IMR-90 (cell line): ENCODE measurements around the gene MAP3K13. TPM values are rescaled to one million over a fixed set of nuclear protein-coding genes. Genes with fewer than 3 reads are reported as not detected.
A peak's percentile ranks its signal among the peaks of the same experiment; 100 is the strongest.

Experiments used
- ATAC-seq: fragments of 200-7000 bp; cut with Tn5 transposase; 2 replicates; pipeline ENCODE4 v1.9.1; 2020; ENCODE audit warnings: low read depth, mild to moderate bottlenecking, moderate library complexity
- BruUV-seq: library from RNA; stranded (reverse); fragments of 400-500 nt; replicated peaks from 2 replicates; lab custom pipeline; 2021; lab: Mats Ljungman, UMichigan
- CTCF ChIA-PET: fragments of 300-600 bp; formaldehyde crosslinking; extraction: SDS; loops from one replicate; lab custom pipeline; 2021; ENCODE audit warnings: antibody characterized with exemption; lab: Yijun Ruan, JAX
- POLR2A ChIA-PET: fragments of 300-600 bp; sonication (Branson Sonifier 250); formaldehyde crosslinking; loops from one replicate; lab custom pipeline; 2022; ENCODE audit warnings: antibody characterized with exemption; ENCODE audit not compliant: unreplicated experiment; lab: Charles Lee
- DNase-seq: peaks from one replicate; pipeline ENCODE4 v3.0.0; 2013
- H2AFZ ChIP-seq: replicated peaks from 2 replicates; pipeline ENCODE3; 2013; ENCODE audit warnings: low read length, mild to moderate bottlenecking; ENCODE audit not compliant: poor library complexity
- H2AK5ac ChIP-seq: 2 replicates; pipeline ENCODE4 v1.6.1; 2013; ENCODE audit warnings: low read depth, low read length, inconsistent platforms
- H2AK9ac ChIP-seq: replicated peaks from 2 replicates; pipeline ENCODE3; 2013; ENCODE audit warnings: mild to moderate bottlenecking, low read depth, low read length, moderate library complexity; ENCODE audit not compliant: poor library complexity
- H2BK120ac ChIP-seq: 2 replicates; pipeline ENCODE4 v1.6.1; 2013; ENCODE audit warnings: low read depth, low read length, inconsistent platforms
- H2BK15ac ChIP-seq: 3 replicates; pipeline ENCODE4 v1.6.1; 2013; ENCODE audit warnings: low read depth, low read length, inconsistent platforms
- H2BK20ac ChIP-seq: 2 replicates; pipeline ENCODE4 v1.6.1; 2013; ENCODE audit warnings: low read depth, mild to moderate bottlenecking, inconsistent platforms, low read length, moderate library complexity
- H2BK5ac ChIP-seq: 2 replicates; pipeline ENCODE4 v1.6.1; 2013; ENCODE audit warnings: mild to moderate bottlenecking, low read depth, low read length, inconsistent platforms; ENCODE audit not compliant: poor library complexity, severe bottlenecking
- H3K14ac ChIP-seq: replicated peaks from 2 replicates; pipeline ENCODE4 v1.6.1; 2013; ENCODE audit warnings: low read depth, low read length, inconsistent platforms
- H3K18ac ChIP-seq: 2 replicates; pipeline ENCODE4 v1.6.1; 2013; ENCODE audit warnings: low read depth, low read length, control low read depth
- H3K23ac ChIP-seq: 2 replicates; pipeline ENCODE4 v1.6.1; 2013; ENCODE audit warnings: low read depth, low read length, inconsistent platforms
- H3K27ac ChIP-seq: 2 replicates; pipeline ENCODE4 v1.5.1; 2013; ENCODE audit warnings: mild to moderate bottlenecking, control low read depth, low read length; ENCODE audit not compliant: insufficient read depth
- H3K27me3 ChIP-seq: 2 replicates; pipeline ENCODE4 v1.6.1; 2013; ENCODE audit warnings: low read length; ENCODE audit not compliant: control insufficient read depth, insufficient read depth
- H3K36me3 ChIP-seq: 2 replicates; pipeline ENCODE4 v1.6.1; 2013; ENCODE audit warnings: low read length, mixed read lengths; ENCODE audit not compliant: control insufficient read depth, insufficient read depth
- H3K4ac ChIP-seq: 2 replicates; pipeline ENCODE4 v1.6.1; 2013; ENCODE audit warnings: low read depth, low read length, inconsistent platforms
- H3K4me1 ChIP-seq: 2 replicates; pipeline ENCODE4 v1.6.1; 2013; ENCODE audit warnings: low read length, mixed read lengths; ENCODE audit not compliant: control insufficient read depth, insufficient read depth
- H3K4me2 ChIP-seq: 2 replicates; pipeline ENCODE4 v1.6.1; 2013; ENCODE audit warnings: low read depth, mild to moderate bottlenecking, control low read depth, low read length, moderate library complexity
- H3K4me3 ChIP-seq: 2 replicates; pipeline ENCODE4 v1.5.1; 2013; ENCODE audit warnings: low read depth, mild to moderate bottlenecking, control low read depth, low read length, moderate library complexity; ENCODE audit not compliant: insufficient read depth
- H3K56ac ChIP-seq: 2 replicates; pipeline ENCODE4 v1.6.1; 2013; ENCODE audit warnings: low read length, inconsistent platforms; ENCODE audit not compliant: insufficient read depth; ENCODE audit errors: extremely low read depth
- H3K79me1 ChIP-seq, 2 experiments: 2 replicates each; pipeline ENCODE4 v1.6.1; 2013; ENCODE audit warnings: low read length in 2 of 2, inconsistent platforms in 1 of 2, low read depth in 1 of 2
- H3K9ac ChIP-seq: 2 replicates; pipeline ENCODE4 v1.6.1; 2013; ENCODE audit warnings: low read depth, low read length, control low read depth
- H3K9me1 ChIP-seq: 2 replicates; pipeline ENCODE4 v1.6.1; 2013; ENCODE audit warnings: low read length, inconsistent platforms; ENCODE audit not compliant: insufficient read depth
- H3K9me3 ChIP-seq: 2 replicates; pipeline ENCODE4 v1.6.1; 2013; ENCODE audit warnings: low read length; ENCODE audit not compliant: control insufficient read depth, insufficient read depth
- H4K20me1 ChIP-seq: 2 replicates; pipeline ENCODE4 v1.6.1; 2013; ENCODE audit warnings: low read length, inconsistent platforms; ENCODE audit not compliant: insufficient read depth
- H4K5ac ChIP-seq: 2 replicates; pipeline ENCODE4 v1.6.1; 2013; ENCODE audit warnings: mild to moderate bottlenecking, low read depth, low read length, control low read depth
- H4K8ac ChIP-seq, 2 experiments: 2 replicates each; pipeline ENCODE4 v1.6.1; 2013; ENCODE audit warnings: low read depth in 2 of 2, low read length in 2 of 2, control low read depth in 1 of 2, inconsistent platforms in 1 of 2
- H4K91ac ChIP-seq: 2 replicates; pipeline ENCODE4 v1.6.1; 2013; ENCODE audit warnings: low read depth, low read length, inconsistent platforms; ENCODE audit not compliant: insufficient read depth
- BHLHE40 ChIP-seq: fragments of 150-350 bp; IDR thresholded peaks from 2 replicates; pipeline ENCODE4 v1.6.1; 2016; ENCODE audit warnings: mild to moderate bottlenecking, low read depth, low read length
- CEBPB ChIP-seq: IDR thresholded peaks from 2 replicates; pipeline ENCODE4 v1.6.1; 2012; ENCODE audit warnings: low read depth, low read length, improper control_type of control experiment
- CHD1 ChIP-seq: IDR thresholded peaks from 2 replicates; pipeline ENCODE4 v1.6.1; 2012; ENCODE audit warnings: low read depth, low read length, improper control_type of control experiment
- CTCF ChIP-seq: conservative IDR thresholded peaks from 2 replicates; pipeline ENCODE4 v1.5.1; 2012; ENCODE audit warnings: mild to moderate bottlenecking, low read depth, low read length, improper control_type of control experiment
- ELK1 ChIP-seq: fragments of 150-350 bp; IDR thresholded peaks from 2 replicates; pipeline ENCODE4 v1.6.1; 2016; ENCODE audit warnings: low read depth, mild to moderate bottlenecking, low read length, moderate library complexity, borderline replicate concordance
- FOS ChIP-seq: fragments of 150-350 bp; IDR thresholded peaks from 2 replicates; pipeline ENCODE4 v1.6.1; 2016; ENCODE audit warnings: low read depth, low read length
- MAFK ChIP-seq: IDR thresholded peaks from 2 replicates; pipeline ENCODE4 v1.6.1; 2012; ENCODE audit warnings: low read depth, low read length, improper control_type of control experiment
- MAZ ChIP-seq: IDR thresholded peaks from 2 replicates; pipeline ENCODE4 v1.6.1; 2012; ENCODE audit warnings: low read depth, mild to moderate bottlenecking, low read length, improper control_type of control experiment, moderate library complexity, borderline replicate concordance
- MXI1 ChIP-seq: IDR thresholded peaks from 2 replicates; pipeline ENCODE4 v1.6.1; 2012; ENCODE audit warnings: low read depth, mild to moderate bottlenecking, low read length, moderate library complexity, borderline replicate concordance
- NFE2L2 ChIP-seq: fragments of 150-350 bp; IDR thresholded peaks from 2 replicates; pipeline ENCODE4 v1.6.1; 2016; ENCODE audit warnings: low read depth, mild to moderate bottlenecking, low read length
- POLR2A ChIP-seq: IDR thresholded peaks from 2 replicates; pipeline ENCODE4 v1.6.1; 2012; ENCODE audit warnings: mild to moderate bottlenecking, low read depth, low read length
- RAD21 ChIP-seq: IDR thresholded peaks from 2 replicates; pipeline ENCODE4 v1.6.1; 2012; ENCODE audit warnings: low read length, improper control_type of control experiment
- RCOR1 ChIP-seq: IDR thresholded peaks from 2 replicates; pipeline ENCODE4 v1.6.1; 2012; ENCODE audit warnings: mild to moderate bottlenecking, low read length, improper control_type of control experiment; ENCODE audit not compliant: insufficient replicate concordance
- RFX5 ChIP-seq: IDR thresholded peaks from 2 replicates; pipeline ENCODE4 v1.8.0; 2012; ENCODE audit warnings: low read depth, mild to moderate bottlenecking, low read length, moderate library complexity
- SMC3 ChIP-seq: fragments of 150-350 bp; IDR thresholded peaks from 2 replicates; pipeline ENCODE4 v1.6.1; 2016; ENCODE audit warnings: low read depth, mild to moderate bottlenecking, antibody characterized with exemption, low read length, moderate library complexity
- USF2 ChIP-seq: fragments of 150-350 bp; IDR thresholded peaks from 2 replicates; pipeline ENCODE4 v1.6.1; 2017; ENCODE audit warnings: mild to moderate bottlenecking, antibody characterized with exemption, low read length, low read depth
- WGBS, 2 experiments: methylation state at CpG; one replicate each; pipeline versions ENCODE4 v1.1.5 to v1.1.7; 2013; ENCODE audit warnings: missing lambda C conversion rate in 2 of 2; ENCODE audit not compliant: insufficient read length in 1 of 2; ENCODE audit errors: extremely low coverage in 2 of 2; 5-methylcytosine and 5-hydroxymethylcytosine counted together
- dilution Hi-C: fragments of 300-500 bp; cut with HindIII; formaldehyde crosslinking; loops from one replicate; pipeline ENCODE4 v1.14.3; 2018; ENCODE audit warnings: low sequenced_read_pairs; ENCODE audit not compliant: unreplicated experiment
- in situ Hi-C: fragments of 300-500 bp; cut with MboI; formaldehyde crosslinking; loops from 3 replicates; pipeline ENCODE4 v1.14.3; 2019; ENCODE audit warnings: low sequenced_read_pairs, inconsistent platforms, mixed read lengths
- intact Hi-C: fragments of 100-400 bp; cut with micrococcal nuclease; formaldehyde crosslinking; loops from 2 replicates; pipeline ENCODE4 v1.10.0; 2022
- polyA plus RNA-seq, 3 experiments: library from polyadenylated mRNA; depleted of rRNA; stranded (reverse); fragments of >200 nt; gene quantifications; 2 replicates each; pipeline ENCODE4 v1.2.3, GENCODE V29; 2012; ENCODE audit warnings: low replicate concordance in 1 of 3
- total RNA-seq: library from RNA; depleted of rRNA; stranded (reverse); fragments of >200 nt; gene quantifications from 2 replicates; pipeline ENCODE4 v1.2.3, GENCODE V29; 2012

Gene MAP3K13
- total and polyA plus RNA-seq, 2 of the 4 experiments (the other 2 are of a cell fraction) = 9.9 to 17.6 TPM

- Histone ChIP-seq H3K27ac (no peak overlapping the region), H2BK20ac (no peak overlapping the region), H3K27me3 (no peaks in the 10 kb centered on the region), H2AFZ (no peak overlapping the region), H3K18ac (no peak overlapping the region), H3K56ac (no peak overlapping the region), H4K91ac (no peak overlapping the region), H3K4me1 (no peaks in the 10 kb centered on the region), H3K4me3 (no peak overlapping the region), H2BK15ac (no peak overlapping the region), H4K5ac (no peak overlapping the region), H3K23ac (no peak overlapping the region), H4K20me1 (no peaks in the 10 kb centered on the region), H3K36me3 (no peaks in the 10 kb centered on the region), H2BK120ac (no peak overlapping the region), H3K9me3 (no peaks in the 10 kb centered on the region), H3K14ac (no peak overlapping the region), H3K9me1 (no peaks in the 10 kb centered on the region), H2AK5ac (no peak overlapping the region), H3K9ac (no peak overlapping the region), H2AK9ac (no peak overlapping the region), H4K8ac (no peak overlapping the region), H3K4me2 (no peak overlapping the region), H3K79me1 (no peaks in the 10 kb centered on the region), H3K4ac (no peak overlapping the region), H2BK5ac (no peak overlapping the region)
- ChIA-PET POLR2A (no interaction called here), CTCF (no interaction called here)
- TF ChIP-seq FOS (no peak), BHLHE40 (no peak), USF2 (no peak), MAZ (no peak), RCOR1 (no peak), RFX5 (no peak), SMC3 (no peak), MXI1 (no peak), POLR2A (no peak), MAFK (no peak), RAD21 (no peak), CEBPB (no peak), ELK1 (no peak), NFE2L2 (no peak), CHD1 (no peak), CTCF (no peak)
- dilution Hi-C loops = no loop called here
- intact Hi-C loops = loop anchor here (5.0 kb wide), 1 partner anchor 226 kb away; no protein-coding TSS in a partner anchor
- peak; percentile 49 for DNase-seq
- no TSS peak for BruUV-seq
- 83% methylated on average over 1 of the region's 2 CpGs; no CpG with 5 or more reads in 1 of the 2 experiments for WGBS, 2 experiments
- in situ Hi-C loops = no loop called here
- ATAC-seq = no peak
Observed at GRCh38 chr3:185351396-185351795, 11.5 kb upstream of the MAP3K13 start.
